ENCODE measurements around the gene NFKBIL1.

Gene NFKBIL1

GRCh38 chr6:31538805-31539400 lies 8.5 kb upstream of the NFKBIL1 start:
- Histone ChIP-seq H3K9me3 (ENCODE audit: control insufficient read depth in 1 of 2, low read length in 2 of 2) (no peaks in the 10 kb centered on the region), H3K27me3 (ENCODE audit: low read depth, low read length) (no peaks in the 10 kb centered on the region), H3K4me3 (ENCODE audit: low read depth in 1 of 2, low read length in 2 of 2) (peak overlapping the region; percentile 88 to 99), H3K27ac (ENCODE audit: low read length) (peak overlapping the region; percentile 35), H3K36me3 (ENCODE audit: control insufficient read depth in 1 of 2, insufficient read depth in 2 of 2, low read length in 2 of 2) (peaks cover 49 to 61% of the 10 kb centered on the region in 2 donors), H3K4me1 (ENCODE audit: control insufficient read depth in 1 of 2, insufficient read depth in 2 of 2, low read length in 2 of 2) (peaks cover 20 to 29% of the 10 kb centered on the region in 2 donors)

GRCh38 chr6:31540640-31541039 lies 6.8 kb upstream of the NFKBIL1 start:
- Histone ChIP-seq H3K4me1 (ENCODE audit: control insufficient read depth in 1 of 2, insufficient read depth in 2 of 2, low read length in 2 of 2) (peaks cover 20 to 29% of the 10 kb centered on the region in 2 donors), H3K27ac (ENCODE audit: low read length) (peak overlapping the region; percentile 100), H3K36me3 (ENCODE audit: control insufficient read depth in 1 of 2, insufficient read depth in 2 of 2, low read length in 2 of 2) (peaks cover 32 to 44% of the 10 kb centered on the region in 2 donors), H3K27me3 (ENCODE audit: low read depth, low read length) (no peaks in the 10 kb centered on the region), H3K9me3 (ENCODE audit: control insufficient read depth in 1 of 2, low read length in 2 of 2) (no peaks in the 10 kb centered on the region), H3K4me3 (ENCODE audit: low read depth in 1 of 2, low read length in 2 of 2) (peak overlapping the region; percentile 88 to 99)

GRCh38 chr6:31541059-31541657 lies 6.2 kb upstream of the NFKBIL1 start:
- Histone ChIP-seq H3K27me3 (ENCODE audit: low read depth, low read length) (no peaks in the 10 kb centered on the region), H3K27ac (ENCODE audit: low read length) (peak overlapping the region; percentile 100), H3K4me1 (ENCODE audit: control insufficient read depth in 1 of 2, insufficient read depth in 2 of 2, low read length in 2 of 2) (peaks cover 20 to 29% of the 10 kb centered on the region in 2 donors), H3K4me3 (ENCODE audit: low read depth in 1 of 2, low read length in 2 of 2) (peak overlapping the region; percentile 88 to 99), H3K9me3 (ENCODE audit: control insufficient read depth in 1 of 2, low read length in 2 of 2) (no peaks in the 10 kb centered on the region), H3K36me3 (ENCODE audit: control insufficient read depth in 1 of 2, insufficient read depth in 2 of 2, low read length in 2 of 2) (peaks cover 27 to 39% of the 10 kb centered on the region in 2 donors)

GRCh38 chr6:31541658-31542521 lies 5.5 kb upstream of the NFKBIL1 start, which contains the start of gene DDX39B:
DDX39B (minus strand) TSS chr6:31542003; CDS start chr6:31540532, 1,471 bp downstream.
- Histone ChIP-seq H3K4me3 (ENCODE audit: low read depth in 1 of 2, low read length in 2 of 2) (peak within 1 kb of the TSS; percentile 88 to 99), H3K27ac (ENCODE audit: low read length) (peak within 1 kb of the TSS; percentile 100), H3K27me3 (ENCODE audit: low read depth, low read length) (no peaks in the 10 kb centered on the region), H3K4me1 (ENCODE audit: control insufficient read depth in 1 of 2, insufficient read depth in 2 of 2, low read length in 2 of 2) (peaks cover 25 to 30% of the 10 kb centered on the region in 2 donors), H3K36me3 (ENCODE audit: control insufficient read depth in 1 of 2, insufficient read depth in 2 of 2, low read length in 2 of 2) (peaks cover 21 to 31% of the 10 kb centered on the region in 2 donors), H3K9me3 (ENCODE audit: control insufficient read depth in 1 of 2, low read length in 2 of 2) (no peaks in the 10 kb centered on the region)

- Histone ChIP-seq H3K4me3 (ENCODE audit: low read depth in 1 of 2, low read length in 2 of 2) (no peak overlapping the region), H3K4me1 (ENCODE audit: control insufficient read depth in 1 of 2, insufficient read depth in 2 of 2, low read length in 2 of 2) (peaks cover 24 to 39% of the 10 kb centered on the region in 2 donors), H3K27ac (ENCODE audit: low read length) (no peak overlapping the region), H3K27me3 (ENCODE audit: low read depth, low read length) (no peaks in the 10 kb centered on the region), H3K9me3 (ENCODE audit: control insufficient read depth in 1 of 2, low read length in 2 of 2) (no peaks in the 10 kb centered on the region), H3K36me3 (ENCODE audit: control insufficient read depth in 1 of 2, insufficient read depth in 2 of 2, low read length in 2 of 2) (peaks cover 13 to 20% of the 10 kb centered on the region in 2 donors)
Observed at GRCh38 chr6:31543639-31544038, 3.8 kb upstream of the NFKBIL1 start.

GRCh38 chr6:31544676-31545075 lies 2.7 kb upstream of the NFKBIL1 start:
- Histone ChIP-seq H3K9me3 (ENCODE audit: control insufficient read depth in 1 of 2, low read length in 2 of 2) (no peaks in the 10 kb centered on the region), H3K27ac (ENCODE audit: low read length) (no peak overlapping the region), H3K4me3 (ENCODE audit: low read depth in 1 of 2, low read length in 2 of 2) (no peak overlapping the region), H3K4me1 (ENCODE audit: control insufficient read depth in 1 of 2, insufficient read depth in 2 of 2, low read length in 2 of 2) (peaks cover 13 to 33% of the 10 kb centered on the region in 2 donors), H3K36me3 (ENCODE audit: control insufficient read depth in 1 of 2, insufficient read depth in 2 of 2, low read length in 2 of 2) (peaks cover 6 to 20% of the 10 kb centered on the region in 2 donors), H3K27me3 (ENCODE audit: low read depth, low read length) (no peaks in the 10 kb centered on the region)

- Histone ChIP-seq H3K27me3 (ENCODE audit: low read depth, low read length) (no peaks in the 10 kb centered on the region), H3K4me1 (ENCODE audit: control insufficient read depth in 1 of 2, insufficient read depth in 2 of 2, low read length in 2 of 2) (peaks cover 7 to 27% of the 10 kb centered on the region in 2 donors), H3K9me3 (ENCODE audit: control insufficient read depth in 1 of 2, low read length in 2 of 2) (no peaks in the 10 kb centered on the region), H3K36me3 (ENCODE audit: control insufficient read depth in 1 of 2, insufficient read depth in 2 of 2, low read length in 2 of 2) (peaks cover 4 to 17% of the 10 kb centered on the region in 2 donors), H3K27ac (ENCODE audit: low read length) (no peak overlapping the region), H3K4me3 (ENCODE audit: low read depth in 1 of 2, low read length in 2 of 2) (no peak overlapping the region)
Observed at GRCh38 chr6:31545291-31545690, 2.1 kb upstream of the NFKBIL1 start.

GRCh38 chr6:31546339-31546957 lies 960 bp upstream of the NFKBIL1 start, which contains the start of gene ATP6V1G2:
ATP6V1G2 (minus strand) TSS chr6:31546608; CDS start chr6:31546559, 49 bp downstream.
- Histone ChIP-seq H3K36me3 (ENCODE audit: control insufficient read depth in 1 of 2, insufficient read depth in 2 of 2, low read length in 2 of 2) (peaks cover 7 to 16% of the 10 kb centered on the region in 2 donors), H3K4me1 (ENCODE audit: control insufficient read depth in 1 of 2, insufficient read depth in 2 of 2, low read length in 2 of 2) (peaks cover 4 to 22% of the 10 kb centered on the region in 2 donors), H3K4me3 (ENCODE audit: low read depth in 1 of 2, low read length in 2 of 2) (peak within 1 kb of the TSS; percentile 61 to 74), H3K27me3 (ENCODE audit: low read depth, low read length) (no peaks in the 10 kb centered on the region), H3K9me3 (ENCODE audit: control insufficient read depth in 1 of 2, low read length in 2 of 2) (no peaks in the 10 kb centered on the region), H3K27ac (ENCODE audit: low read length) (peak within 1 kb of the TSS; percentile 72)

GRCh38 chr6:31547727-31548543 lies 527 bp downstream of the NFKBIL1 start:
- H3K27ac ChIP-seq (ENCODE audit: low read length), result peak overlapping the region; percentile 72
- H3K36me3 ChIP-seq (ENCODE audit: control insufficient read depth in 1 of 2, insufficient read depth in 2 of 2, low read length in 2 of 2), result peaks cover 7 to 13% of the 10 kb centered on the region in 2 donors
- H3K9me3 ChIP-seq (ENCODE audit: control insufficient read depth in 1 of 2, low read length in 2 of 2), result no peaks in the 10 kb centered on the region
- peak overlapping the region; percentile 61 to 74 for H3K4me3 ChIP-seq (ENCODE audit: low read depth in 1 of 2, low read length in 2 of 2)
- H3K27me3 ChIP-seq (ENCODE audit: low read depth, low read length), result no peaks in the 10 kb centered on the region
- peaks cover 4 to 19% of the 10 kb centered on the region in 2 donors for H3K4me1 ChIP-seq (ENCODE audit: control insufficient read depth in 1 of 2, insufficient read depth in 2 of 2, low read length in 2 of 2)

- peaks cover 7 to 13% of the 10 kb centered on the region in 2 donors for H3K36me3 ChIP-seq (ENCODE audit: control insufficient read depth in 1 of 2, insufficient read depth in 2 of 2, low read length in 2 of 2)
- H3K27ac ChIP-seq (ENCODE audit: low read length), result peak overlapping the region; percentile 72
- peak overlapping the region in 1 of 2 donors; percentile 61 for H3K4me3 ChIP-seq (ENCODE audit: low read depth in 1 of 2, low read length in 2 of 2)
- H3K9me3 ChIP-seq (ENCODE audit: control insufficient read depth in 1 of 2, low read length in 2 of 2), result no peaks in the 10 kb centered on the region
- H3K4me1 ChIP-seq (ENCODE audit: control insufficient read depth in 1 of 2, insufficient read depth in 2 of 2, low read length in 2 of 2), result peaks cover 4 to 19% of the 10 kb centered on the region in 2 donors
- H3K27me3 ChIP-seq (ENCODE audit: low read depth, low read length), result no peaks in the 10 kb centered on the region
Observed at GRCh38 chr6:31548544-31548873, 1.1 kb downstream of the NFKBIL1 start.

Measured in muscle layer of duodenum (tissue), 2 donors.